K562 (cell line): ENCODE results near the gene NBR1. TPM values are rescaled to one million over a fixed set of nuclear protein-coding genes. Genes with fewer than 3 reads are reported as not detected.
"Not testable (repeated sequence)": the region's sequence is repeated elsewhere in the genome, so short reads cannot be mapped to it uniquely, and the experiment has no call there.

Experiments
- ATAC-seq: fragments of 200-7000 bp; cut with Tn5 transposase; 3 replicates; pipeline ENCODE4 v1.9.1; 2020; ENCODE audit warnings: moderate library complexity
- BruUV-seq: library from RNA; stranded (reverse); fragments of 400-500 nt; replicated peaks from 2 replicates; lab custom pipeline; 2021; lab: Mats Ljungman, UMichigan
- CTCF ChIA-PET: fragments of 300-600 bp; formaldehyde crosslinking; extraction: SDS; loops from one replicate; lab custom pipeline; 2021; ENCODE audit warnings: low intra/inter-chr PET ratio; lab: Yijun Ruan, JAX
- POLR2A ChIA-PET: fragments of 300-600, 350-650 bp; sonication (Branson Sonifier 250); formaldehyde crosslinking; extraction: SDS; loops from one replicate; lab custom pipeline; 2021; ENCODE audit warnings: antibody characterized with exemption, inconsistent platforms; lab: Yijun Ruan, JAX
- DNase-seq, 4 experiments: peaks; one replicate each; pipeline versions ENCODE4 v3.0.0 to v3.0.0-alpha.2; 2011 to 2018; ENCODE audit warnings: low spot score in 3 of 4, mixed read lengths in 3 of 4; ENCODE audit errors: extremely low read depth in 1 of 4
- FAIRE-seq: peaks from 2 replicates; lab custom pipeline; 2011; peaks lifted over from hg19 to GRCh38; lab: Jason Lieb, UNC
- H2AFZ ChIP-seq: 2 replicates; pipeline ENCODE4 v1.6.0; 2011; ENCODE audit warnings: low read depth, low read length, control low read depth, inconsistent platforms
- H3K27ac ChIP-seq: fragments of 200-600 bp; 3 replicates; pipeline ENCODE4 v1.8.0; 2011; ENCODE audit warnings: low read depth, mild to moderate bottlenecking, control low read depth, inconsistent platforms, low read length, moderate library complexity, mixed read lengths; ENCODE audit errors: extremely low read depth
- H3K27me3 ChIP-seq, 2 experiments: fragments of 300-600 bp in 1 of 2; 2 replicates in 1 of 2; 3 replicates in 1 of 2; pipeline versions ENCODE4 v1.6.0 to v1.8.0; 2011; ENCODE audit warnings: inconsistent platforms in 2 of 2, low read length in 2 of 2, mild to moderate bottlenecking in 1 of 2, mixed read lengths in 1 of 2, moderate library complexity in 1 of 2; ENCODE audit not compliant: control insufficient read depth in 2 of 2, insufficient read depth in 2 of 2
- H3K36me3 ChIP-seq: fragments of 300-600 bp; 3 replicates; pipeline ENCODE4 v1.8.0; 2011; ENCODE audit warnings: mild to moderate bottlenecking, low read length, inconsistent platforms; ENCODE audit not compliant: control insufficient read depth, insufficient read depth
- H3K4me1 ChIP-seq, 2 experiments: fragments of 200-600 bp in 1 of 2; replicated peaks in 1 of 2; 2 replicates in 1 of 2; 3 replicates in 1 of 2; pipeline versions ENCODE4 v1.5.1 to v1.8.0; 2011; ENCODE audit warnings: inconsistent platforms in 2 of 2, low read length in 2 of 2, mild to moderate bottlenecking in 1 of 2, mixed read lengths in 1 of 2, moderate library complexity in 1 of 2; ENCODE audit not compliant: control insufficient read depth in 2 of 2, insufficient read depth in 2 of 2
- H3K4me2 ChIP-seq: 2 replicates; pipeline ENCODE4 v1.6.1; 2011; ENCODE audit warnings: low read length, control low read depth, inconsistent platforms, mixed read lengths; ENCODE audit not compliant: insufficient read depth
- H3K4me3 ChIP-seq: fragments of 200-600 bp; sonication (generic), shearing (Covaris generic); 2 replicates; pipeline ENCODE4 v1.5.1; 2016; ENCODE audit warnings: control low read depth, inconsistent platforms
- H3K79me2 ChIP-seq: fragments of 200-600 bp; 3 replicates; pipeline ENCODE4 v1.8.0; 2011; ENCODE audit warnings: low read length, inconsistent platforms; ENCODE audit not compliant: control insufficient read depth, insufficient read depth
- H3K9ac ChIP-seq, 2 experiments: 2 replicates each; pipeline versions ENCODE4 v1.6.0 to v1.6.1; 2011; ENCODE audit warnings: low read depth in 2 of 2, low read length in 2 of 2, control low read depth in 1 of 2, inconsistent platforms in 1 of 2, mild to moderate bottlenecking in 1 of 2, mixed read lengths in 1 of 2; ENCODE audit not compliant: insufficient read depth in 1 of 2
- H3K9me1 ChIP-seq: one replicate; pipeline ENCODE4 v1.6.0; 2011; ENCODE audit warnings: inconsistent platforms, mild to moderate bottlenecking, low read length, moderate library complexity; ENCODE audit not compliant: control insufficient read depth, insufficient read depth
- H3K9me3 ChIP-seq: replicated peaks from 2 replicates; pipeline ENCODE4 v1.5.1; 2011; ENCODE audit warnings: low read depth, low read length, inconsistent platforms; ENCODE audit not compliant: control insufficient read depth, insufficient read depth
- H4K20me1 ChIP-seq: replicated peaks from 2 replicates; pipeline ENCODE4 v1.6.1; 2011; ENCODE audit warnings: low read length, inconsistent platforms, mixed read lengths; ENCODE audit not compliant: control insufficient read depth, insufficient read depth
- MAFG ChIP-seq: fragments of 450-650 bp; conservative IDR thresholded peaks from 2 replicates; pipeline ENCODE4 v1.6.1; 2016; ENCODE audit warnings: missing genetic modification characterization, missing compliant biosample characterization
- MED1 ChIP-seq: sonication (generic); formaldehyde crosslinking; IDR thresholded peaks from 2 replicates; pipeline ENCODE4 v1.8.1; 2023; ENCODE audit warnings: missing genetic modification reagents, borderline replicate concordance
- ZNF316 ChIP-seq: fragments of 450-650 bp; IDR thresholded peaks from 2 replicates; pipeline ENCODE4 v1.6.1; 2016
- WGBS: fragments of 100-300 bp; shearing (Covaris generic); methylation state at CpG from one replicate; pipeline ENCODE4 v1.1.6; 2016; ENCODE audit warnings: low coverage, mixed read lengths; ENCODE audit not compliant: insufficient coverage; ENCODE audit errors: missing lambda C conversion rate; 5-methylcytosine and 5-hydroxymethylcytosine counted together
- in situ Hi-C: fragments of 300-500 bp; cut with MboI; formaldehyde crosslinking; loops from 4 replicates; pipeline ENCODE4 v1.15.0; 2018; ENCODE audit warnings: inconsistent platforms, mixed read lengths
- intact Hi-C: fragments of 100-400 bp; cut with micrococcal nuclease; formaldehyde crosslinking; loops from 2 replicates; pipeline ENCODE4 v1.14.2; 2022
- polyA plus RNA-seq, 8 experiments: library from polyadenylated mRNA; depleted of rRNA in 4 of 8; stranded (reverse) in 5 of 8; unstranded in 3 of 8; fragments of >200 nt; fragmentation: Nextera tagmentation in 2 of 8; fragmentation: Illumina TruSeq in 1 of 8; extraction: Ambion mirVana in 2 of 8; extraction: Trizol in 1 of 8; gene quantifications; 2 replicates each; pipeline versions ENCODE4 v1.2.1 to v1.2.3, GENCODE V29; 2011 to 2014; ENCODE audit warnings: inconsistent platforms in 1 of 8, missing spikeins in 1 of 8
- total RNA-seq, 7 experiments: library from RNA; depleted of rRNA in 6 of 7; stranded (reverse); fragments of >200 nt in 6 of 7; fragmentation: Illumina TruSeq in 2 of 7; extraction: Trizol in 2 of 7; gene quantifications; 2 replicates each; pipeline versions ENCODE4 v1.2.1 to v1.2.3, GENCODE V29; 2011 to 2021; ENCODE audit warnings: low replicate concordance in 1 of 7

The NBR1 gene
- total and polyA plus RNA-seq, 9 of the 15 experiments (the other 6 are each of a cell fraction or from before 2014, with no cell fraction given) = 4.2 to 70.1 (median 39.9) TPM

- POLR2A ChIA-PET = interaction anchor here (0.6 to 1.2 kb wide), 4 partner anchors 9 to 384 kb away, joined by 3 to 4 read pairs (median 4); no protein-coding TSS in a partner anchor
- no TSS peak for BruUV-seq
- 92% methylated on average over 2 of the region's 2 CpGs for WGBS
- in situ Hi-C loops = no loop called here
- H3K27ac ChIP-seq = no peak overlapping the region
- H3K36me3 ChIP-seq = peaks cover 52% of the 10 kb centered on the region; the same call in 2 of the 3 replicates
- H2AFZ ChIP-seq = no peak overlapping the region
- FAIRE-seq = no peak
- intact Hi-C loops = no loop called here
- no peaks in the 10 kb centered on the region for H3K9me1 ChIP-seq
- H3K27me3 ChIP-seq = no peaks in the 10 kb centered on the region
- no peak for ATAC-seq
- no peak overlapping the region for H3K9ac ChIP-seq
- H3K9me3 ChIP-seq = no peaks in the 10 kb centered on the region; the same call in 1 of the 2 replicates
- H4K20me1 ChIP-seq = no peaks in the 10 kb centered on the region
- TF ChIP-seq ZNF316 (peak; percentile 29; the same call in 1 of the 2 replicates), MED1 (no peak), MAFG (tag) (peak; percentile 29; the same call in 1 of the 2 replicates)
- H3K4me2 ChIP-seq = no peak overlapping the region
- CTCF ChIA-PET = no interaction called here
- no peak overlapping the region for H3K4me3 ChIP-seq
- no peak for DNase-seq
- H3K79me2 ChIP-seq = peaks cover 18% of the 10 kb centered on the region
- H3K4me1 ChIP-seq = peaks cover 0 to 3% of the 10 kb centered on the region in 2 experiments; a peak in 1 of 5 replicates
These were observed 38.9 kb upstream of the NBR1 start for GRCh38 chr17:43132117-43132516.

- H3K4me2 ChIP-seq, H4K20me1 ChIP-seq, H2AFZ ChIP-seq, BruUV-seq, CTCF ChIA-PET, in situ Hi-C loops, ATAC-seq, FAIRE-seq, H3K79me2 ChIP-seq, H3K9ac ChIP-seq, H3K27me3 ChIP-seq, H3K4me3 ChIP-seq, H3K9me1 ChIP-seq, H3K27ac ChIP-seq, H3K9me3 ChIP-seq, H3K4me1 ChIP-seq, intact Hi-C loops, DNase-seq: not testable (repeated sequence)
- 100% methylated on average over 2 of the region's 5 CpGs for WGBS
- POLR2A ChIA-PET = interaction anchor here (1.1 kb wide), 1 partner anchor 8 kb away, joined by 5 read pairs; the partner anchor contains the start of gene BRCA1
- H3K36me3 ChIP-seq = peaks cover 45% of the 10 kb centered on the region; the same call in 2 of the 3 replicates
These were observed 37.6 kb upstream of the NBR1 start for GRCh38 chr17:43133439-43133838.
